HUES48 (cell line): ENCODE results near the gene ADCY5.

Experiments used
- H3K27ac ChIP-seq: one replicate; pipeline ENCODE4 v1.7.0; 2013; ENCODE audit warnings: low read depth, low read length, inconsistent platforms
- H3K27me3 ChIP-seq: 2 replicates; pipeline ENCODE4 v1.6.1; 2013; ENCODE audit warnings: mild to moderate bottlenecking, low read length; ENCODE audit not compliant: control insufficient read depth, insufficient read depth
- H3K36me3 ChIP-seq: 2 replicates; pipeline ENCODE4 v1.6.1; 2013; ENCODE audit warnings: low read length; ENCODE audit not compliant: control insufficient read depth, insufficient read depth
- H3K4me1 ChIP-seq: 2 replicates; pipeline ENCODE4 v1.6.1; 2013; ENCODE audit warnings: mild to moderate bottlenecking, low read length; ENCODE audit not compliant: control insufficient read depth, insufficient read depth
- H3K4me3 ChIP-seq: 2 replicates; pipeline ENCODE4 v1.5.1; 2013; ENCODE audit warnings: mild to moderate bottlenecking, low read depth, low read length
- H3K9ac ChIP-seq: 2 replicates; pipeline ENCODE4 v1.6.1; 2013; ENCODE audit warnings: mild to moderate bottlenecking, low read depth, low read length, moderate library complexity
- H3K9me3 ChIP-seq: 2 replicates; pipeline ENCODE4 v1.6.1; 2013; ENCODE audit warnings: low read length; ENCODE audit not compliant: control insufficient read depth, insufficient read depth

The ADCY5 gene

DNA sequence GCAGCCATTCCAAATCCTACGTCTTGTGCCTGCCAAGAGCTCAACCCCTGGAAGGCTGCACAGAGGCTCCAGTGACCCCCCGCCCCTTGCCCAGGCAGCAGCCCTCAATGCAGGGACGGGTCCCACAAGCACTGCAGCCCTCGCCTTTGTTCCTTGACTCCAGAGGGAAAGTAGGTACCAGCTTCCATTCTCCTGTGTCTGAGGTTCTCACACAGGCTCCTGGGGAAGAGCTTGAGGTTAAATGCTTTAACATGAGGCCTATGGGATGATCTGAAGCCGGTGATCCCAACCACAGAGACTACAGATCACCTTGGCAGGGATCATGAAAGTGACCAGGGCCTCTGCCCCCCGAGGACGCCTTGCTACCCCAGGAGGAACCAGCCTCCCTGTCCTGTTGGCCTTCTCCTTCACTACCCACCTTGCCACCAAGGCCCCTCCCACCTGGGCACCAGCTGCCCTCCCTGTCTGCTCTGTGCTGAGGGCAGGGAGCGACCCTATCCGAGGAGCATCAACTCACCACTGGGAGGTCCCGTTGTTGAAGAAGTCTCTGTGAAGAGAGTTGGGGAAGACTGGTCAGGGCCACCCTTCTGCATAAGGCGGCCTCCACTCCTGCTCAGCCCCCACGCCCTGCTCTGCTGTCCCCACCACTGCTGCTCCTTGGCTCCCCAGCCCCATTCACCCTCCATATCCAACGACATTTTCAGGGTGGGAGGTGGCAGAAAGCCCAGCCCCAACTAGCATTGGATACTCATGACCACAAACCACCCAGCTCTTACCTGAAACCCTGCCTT, 151.9 kb downstream of the ADCY5 start:
- Histone ChIP-seq H3K27me3 (no peaks in the 10 kb centered on the region), H3K9me3 (no peaks in the 10 kb centered on the region), H3K36me3 (no peaks in the 10 kb centered on the region), H3K27ac (no peak overlapping the region), H3K4me1 (no peaks in the 10 kb centered on the region), H3K4me3 (no peak overlapping the region), H3K9ac (no peak overlapping the region)

- no peaks in the 10 kb centered on the region for H3K9me3 ChIP-seq
- no peak overlapping the region for H3K9ac ChIP-seq
- no peaks in the 10 kb centered on the region for H3K4me1 ChIP-seq
- H3K36me3 ChIP-seq = no peaks in the 10 kb centered on the region
- H3K4me3 ChIP-seq = no peak overlapping the region
- H3K27me3 ChIP-seq = no peaks in the 10 kb centered on the region
- no peak overlapping the region for H3K27ac ChIP-seq
These were observed 152.6 kb downstream of the ADCY5 start for GRCh38 chr3:123296261-123296660.

DNA sequence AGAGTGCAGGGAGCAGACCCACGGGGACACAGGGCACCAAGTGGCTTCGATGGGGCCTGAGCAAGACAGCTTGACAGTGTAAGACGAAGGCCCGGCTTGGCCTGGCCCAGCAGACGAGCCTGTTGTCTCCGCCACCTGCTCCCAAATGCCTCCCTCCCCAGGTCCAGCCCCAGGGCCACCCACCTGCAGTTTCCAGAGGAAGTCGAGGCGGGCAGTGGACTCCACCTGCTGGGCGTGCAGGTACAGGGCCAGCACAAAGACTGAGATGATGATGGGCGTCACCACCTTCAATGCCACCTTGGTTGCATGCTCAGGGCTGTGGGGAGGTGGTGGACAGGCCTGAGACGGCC, 153.0 kb downstream of the ADCY5 start:
- Histone ChIP-seq H3K9ac (no peak overlapping the region), H3K4me1 (no peaks in the 10 kb centered on the region), H3K9me3 (no peaks in the 10 kb centered on the region), H3K27me3 (no peaks in the 10 kb centered on the region), H3K27ac (no peak overlapping the region), H3K4me3 (no peak overlapping the region), H3K36me3 (peaks cover 3% of the 10 kb centered on the region; the same call in 1 of the 2 replicates)

- no peaks in the 10 kb centered on the region for H3K9me3 ChIP-seq
These were observed 153.6 kb downstream of the ADCY5 start for GRCh38 chr3:123295171-123295900.

GRCh38 chr3:123294296-123294938, 154.5 kb downstream of the ADCY5 start:
- Histone ChIP-seq H3K9ac (no peak overlapping the region), H3K27ac (no peak overlapping the region), H3K4me1 (no peaks in the 10 kb centered on the region), H3K4me3 (no peak overlapping the region), H3K27me3 (no peaks in the 10 kb centered on the region), H3K36me3 (peaks cover 17% of the 10 kb centered on the region; the same call in 1 of the 2 replicates), H3K9me3 (no peaks in the 10 kb centered on the region)

More at GRCh38 chr3:123295171-123295900, 153.6 kb downstream of the ADCY5 start:
- no peak overlapping the region for H3K9ac ChIP-seq
- H3K27me3 ChIP-seq = no peaks in the 10 kb centered on the region
- no peak overlapping the region for H3K27ac ChIP-seq
- no peaks in the 10 kb centered on the region for H3K4me1 ChIP-seq
- H3K4me3 ChIP-seq = no peak overlapping the region
- H3K36me3 ChIP-seq = peaks cover 9% of the 10 kb centered on the region; the same call in 1 of the 2 replicates

GRCh38 chr3:123292321-123293310, 156.3 kb downstream of the ADCY5 start:
- H3K27me3 ChIP-seq = no peaks in the 10 kb centered on the region

DNA sequence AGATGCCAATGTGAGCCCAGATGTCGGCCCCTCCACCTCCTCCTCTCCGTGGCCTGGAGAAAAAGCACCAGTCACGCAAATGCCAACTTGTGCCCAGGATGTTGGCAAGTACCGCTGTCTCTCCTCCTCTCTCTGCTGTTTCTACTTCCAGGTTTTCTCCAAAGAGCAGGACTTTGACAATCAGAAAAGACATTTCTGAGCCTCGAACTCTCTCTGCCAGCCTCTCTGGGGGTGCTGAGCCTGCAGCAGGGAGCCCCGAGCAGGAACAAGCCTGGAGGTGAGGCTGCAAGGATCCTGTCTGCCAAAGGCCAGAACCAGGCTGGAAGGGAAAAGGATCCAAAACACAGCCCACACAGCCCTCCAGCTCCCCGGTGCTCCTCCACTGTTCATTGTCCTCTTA, 157.5 kb downstream of the ADCY5 start:
- no peak overlapping the region for H3K27ac ChIP-seq
- no peak overlapping the region for H3K9ac ChIP-seq
- H3K27me3 ChIP-seq = no peaks in the 10 kb centered on the region
- H3K36me3 ChIP-seq = peaks cover 22% of the 10 kb centered on the region; the same call in 1 of the 2 replicates
- no peaks in the 10 kb centered on the region for H3K9me3 ChIP-seq
- H3K4me1 ChIP-seq = no peaks in the 10 kb centered on the region
- no peak overlapping the region for H3K4me3 ChIP-seq

More at GRCh38 chr3:123292321-123293310, 156.3 kb downstream of the ADCY5 start:
- no peaks in the 10 kb centered on the region for H3K9me3 ChIP-seq
- H3K4me1 ChIP-seq = no peaks in the 10 kb centered on the region
- no peak overlapping the region for H3K4me3 ChIP-seq
- no peak overlapping the region for H3K9ac ChIP-seq
- no peak overlapping the region for H3K27ac ChIP-seq
- H3K36me3 ChIP-seq = peaks cover 22% of the 10 kb centered on the region; the same call in 1 of the 2 replicates

DNA sequence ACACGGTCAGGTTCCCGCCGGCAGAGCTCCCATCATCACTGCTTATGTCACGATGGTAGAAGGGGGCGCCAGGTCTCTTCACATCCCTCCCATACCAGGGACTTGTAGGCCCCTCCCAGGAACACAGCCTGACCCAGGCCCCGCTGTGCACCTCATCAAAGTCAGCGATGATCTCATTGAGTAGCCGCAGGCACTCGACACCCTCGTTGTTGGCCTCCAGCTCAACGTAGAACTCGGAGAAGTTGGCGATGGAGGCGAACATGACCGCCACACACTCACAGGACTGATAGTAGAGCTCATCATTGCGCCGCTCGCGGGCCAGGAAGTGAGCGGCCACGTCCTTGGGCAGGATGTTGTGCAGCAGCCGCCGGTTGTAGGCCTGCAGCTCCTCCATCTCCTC, 157.9 kb downstream of the ADCY5 start:
- H3K9me3 ChIP-seq = no peaks in the 10 kb centered on the region
- H3K4me1 ChIP-seq = no peaks in the 10 kb centered on the region
- H3K4me3 ChIP-seq = no peak overlapping the region
- H3K27ac ChIP-seq = no peak overlapping the region
- peaks cover 22% of the 10 kb centered on the region; the same call in 1 of the 2 replicates for H3K36me3 ChIP-seq
- H3K9ac ChIP-seq = no peak overlapping the region
- no peaks in the 10 kb centered on the region for H3K27me3 ChIP-seq

DNA sequence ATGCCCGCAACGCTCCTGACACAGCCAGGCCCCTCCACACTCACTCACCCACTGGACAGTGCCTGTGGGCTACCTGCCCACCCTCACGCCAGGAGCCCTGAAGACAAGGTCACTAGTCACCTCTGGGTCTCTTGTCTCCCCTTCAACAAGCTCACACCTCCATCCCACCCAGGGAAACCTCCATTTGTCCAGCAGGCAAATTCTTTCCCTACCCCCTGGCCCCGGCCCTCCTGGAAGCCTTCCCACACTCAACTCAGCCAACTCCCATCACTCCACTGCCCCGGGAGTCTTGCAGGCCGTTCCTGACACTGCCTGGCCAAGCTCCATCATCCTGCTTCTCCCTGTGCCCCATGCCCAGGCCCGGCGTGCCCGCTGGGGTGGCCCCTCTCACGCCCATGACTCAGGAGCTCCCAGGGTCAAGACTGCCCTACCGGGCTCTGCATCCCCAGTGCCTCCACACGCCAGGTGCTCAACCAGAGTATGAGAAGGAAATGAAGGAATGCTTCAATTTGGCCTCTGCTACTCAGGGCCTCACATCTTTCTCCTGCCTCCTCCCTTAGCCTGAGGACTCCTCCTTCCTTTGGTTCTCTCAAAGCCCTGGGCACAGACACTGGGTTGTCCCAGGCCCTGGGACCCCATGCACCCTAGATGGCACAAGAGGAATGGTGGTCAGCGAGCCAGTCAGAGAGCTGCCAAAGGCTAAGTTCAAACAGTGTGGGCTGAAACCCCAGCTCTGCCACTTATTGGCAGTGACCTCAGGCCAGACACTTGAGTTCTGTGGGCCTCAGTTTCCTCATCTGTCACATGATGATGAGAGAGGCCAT, 158.6 kb downstream of the ADCY5 start:
- H3K27me3 ChIP-seq = no peaks in the 10 kb centered on the region
- H3K27ac ChIP-seq = no peak overlapping the region
- no peak overlapping the region for H3K9ac ChIP-seq
- no peaks in the 10 kb centered on the region for H3K9me3 ChIP-seq
- H3K4me3 ChIP-seq = no peak overlapping the region
- peaks cover 24% of the 10 kb centered on the region; the same call in 1 of the 2 replicates for H3K36me3 ChIP-seq
- no peaks in the 10 kb centered on the region for H3K4me1 ChIP-seq
